A549 (cell line): ENCODE data around the gene LOXL1.

ENCODE experiments used
- CHD2 ChIP-seq: fragments of 150-350 bp; IDR thresholded peaks from 2 replicates; pipeline ENCODE4 v1.6.1; 2014; ENCODE audit warnings: low read length; ENCODE audit not compliant: partially characterized antibody
- CHD4 ChIP-seq: fragments of 200-600 bp; sonication (generic); IDR thresholded peaks from 2 replicates; pipeline ENCODE4 v1.6.1; 2016; ENCODE audit warnings: antibody characterized with exemption, mild to moderate bottlenecking, borderline replicate concordance
- ESRRA ChIP-seq: fragments of 150-350 bp; IDR thresholded peaks from 2 replicates; pipeline ENCODE4 v1.6.1; 2014; ENCODE audit warnings: mild to moderate bottlenecking, low read length, borderline replicate concordance
- HDAC2 ChIP-seq: fragments of 200-600 bp; sonication (generic); IDR thresholded peaks from 2 replicates; pipeline ENCODE4 v1.6.1; 2016
- HOXA7 ChIP-seq: fragments of 250-450 bp; sonication (Bioruptor Pico); IDR thresholded peaks from 2 replicates; pipeline ENCODE4 v1.5.0; 2020; ENCODE audit warnings: mild to moderate bottlenecking, moderate library complexity
- JUN ChIP-seq, 2 experiments: fragments of >200 bp; sonication (Bioruptor Twin); formaldehyde crosslinking; IDR thresholded peaks; 2 replicates in 1 of 2; 3 replicates in 1 of 2; pipeline ENCODE4 v1.6.1; 2016 to 2017
- MYC ChIP-seq: IDR thresholded peaks from 2 replicates; pipeline ENCODE4 v1.6.1; 2012; ENCODE audit warnings: mild to moderate bottlenecking, inconsistent platforms, low read length, improper control_type of control experiment, borderline replicate concordance
- NPAS2 ChIP-seq: fragments of 250-450 bp; sonication (Bioruptor Pico); IDR thresholded peaks from 2 replicates; pipeline ENCODE4 v1.8.0; 2022; ENCODE audit warnings: mild to moderate bottlenecking, moderate library complexity, borderline replicate concordance
- POLR2A ChIP-seq: IDR thresholded peaks from 2 replicates; pipeline ENCODE4 v1.6.1; 2012; ENCODE audit warnings: mild to moderate bottlenecking, low read length
- POLR2AphosphoS2 ChIP-seq: conservative IDR thresholded peaks from 2 replicates; pipeline ENCODE4 v1.6.1; 2012; ENCODE audit warnings: low read length, improper control_type of control experiment, inconsistent platforms
- SREBF2 ChIP-seq: fragments of 450-650 bp; IDR thresholded peaks from 2 replicates; pipeline ENCODE4 v1.6.1; 2014; ENCODE audit warnings: mild to moderate bottlenecking, moderate library complexity
- TF ChIP-seq, protein P1 (sequence below): fragments of >200 bp; sonication (Bioruptor Twin); formaldehyde crosslinking; IDR thresholded peaks from 3 replicates; pipeline ENCODE4 v1.5.1; 2016
- TF ChIP-seq, protein P2 (sequence below): fragments of 450-650 bp; IDR thresholded peaks from 2 replicates; pipeline ENCODE4 v1.6.1; 2014; ENCODE audit warnings: antibody characterized with exemption
- TF ChIP-seq, protein P3 (sequence below): IDR thresholded peaks from 2 replicates; pipeline ENCODE4 v1.6.1; 2012

DNA sequence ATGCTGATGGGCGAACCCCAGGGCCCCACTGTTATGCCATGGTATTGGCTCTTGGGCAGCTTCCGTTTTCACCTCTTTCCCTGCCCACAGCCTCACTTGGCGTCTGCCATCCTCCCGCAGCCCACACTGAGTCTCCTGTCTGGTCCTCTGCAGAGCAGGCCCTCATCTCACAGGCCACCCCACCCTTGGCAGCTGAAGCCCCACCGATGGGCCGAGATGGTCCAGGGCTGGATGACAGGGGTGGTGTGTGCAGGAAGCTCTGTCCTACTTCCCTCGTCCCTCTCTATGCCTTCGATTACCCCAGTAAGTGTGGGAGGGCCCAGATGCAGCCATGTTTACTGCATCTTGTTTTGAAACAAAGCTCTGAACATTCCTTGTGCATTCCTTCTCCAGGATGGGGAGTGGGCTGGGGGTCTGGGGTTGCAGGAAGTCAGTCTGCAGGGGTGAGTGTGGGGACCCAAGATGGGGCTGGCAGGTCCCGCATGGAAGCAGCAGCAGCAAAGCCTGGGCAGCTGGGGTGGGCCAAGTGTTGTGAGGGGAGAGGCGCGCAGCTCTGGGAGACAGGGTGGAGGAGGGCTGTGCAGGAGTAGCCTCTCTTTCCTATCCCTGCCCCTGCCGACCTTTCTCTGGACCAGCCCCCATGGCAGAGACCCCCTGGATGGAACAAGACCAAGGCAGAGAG, 32.0 kb upstream of the LOXL1 start:
- TF ChIP-seq, protein P1, sequence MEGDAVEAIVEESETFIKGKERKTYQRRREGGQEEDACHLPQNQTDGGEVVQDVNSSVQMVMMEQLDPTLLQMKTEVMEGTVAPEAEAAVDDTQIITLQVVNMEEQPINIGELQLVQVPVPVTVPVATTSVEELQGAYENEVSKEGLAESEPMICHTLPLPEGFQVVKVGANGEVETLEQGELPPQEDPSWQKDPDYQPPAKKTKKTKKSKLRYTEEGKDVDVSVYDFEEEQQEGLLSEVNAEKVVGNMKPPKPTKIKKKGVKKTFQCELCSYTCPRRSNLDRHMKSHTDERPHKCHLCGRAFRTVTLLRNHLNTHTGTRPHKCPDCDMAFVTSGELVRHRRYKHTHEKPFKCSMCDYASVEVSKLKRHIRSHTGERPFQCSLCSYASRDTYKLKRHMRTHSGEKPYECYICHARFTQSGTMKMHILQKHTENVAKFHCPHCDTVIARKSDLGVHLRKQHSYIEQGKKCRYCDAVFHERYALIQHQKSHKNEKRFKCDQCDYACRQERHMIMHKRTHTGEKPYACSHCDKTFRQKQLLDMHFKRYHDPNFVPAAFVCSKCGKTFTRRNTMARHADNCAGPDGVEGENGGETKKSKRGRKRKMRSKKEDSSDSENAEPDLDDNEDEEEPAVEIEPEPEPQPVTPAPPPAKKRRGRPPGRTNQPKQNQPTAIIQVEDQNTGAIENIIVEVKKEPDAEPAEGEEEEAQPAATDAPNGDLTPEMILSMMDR = no peak
- TF ChIP-seq ESRRA (no peak), POLR2A (no peak), HOXA7 (CRISPR knock-in tag) (no peak), POLR2AphosphoS2 (no peak), JUN (IDR thresholded peaks at IDR 0.05) (no peak), HDAC2 (no peak), NPAS2 (CRISPR knock-in tag) (no peak), MYC (no peak), CHD4 (no peak), CHD2 (no peak), SREBF2 (no peak)
- TF ChIP-seq, protein P2, sequence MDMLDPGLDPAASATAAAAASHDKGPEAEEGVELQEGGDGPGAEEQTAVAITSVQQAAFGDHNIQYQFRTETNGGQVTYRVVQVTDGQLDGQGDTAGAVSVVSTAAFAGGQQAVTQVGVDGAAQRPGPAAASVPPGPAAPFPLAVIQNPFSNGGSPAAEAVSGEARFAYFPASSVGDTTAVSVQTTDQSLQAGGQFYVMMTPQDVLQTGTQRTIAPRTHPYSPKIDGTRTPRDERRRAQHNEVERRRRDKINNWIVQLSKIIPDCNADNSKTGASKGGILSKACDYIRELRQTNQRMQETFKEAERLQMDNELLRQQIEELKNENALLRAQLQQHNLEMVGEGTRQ = no peak
- TF ChIP-seq, protein P3, sequence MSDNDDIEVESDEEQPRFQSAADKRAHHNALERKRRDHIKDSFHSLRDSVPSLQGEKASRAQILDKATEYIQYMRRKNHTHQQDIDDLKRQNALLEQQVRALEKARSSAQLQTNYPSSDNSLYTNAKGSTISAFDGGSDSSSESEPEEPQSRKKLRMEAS = no peak
